ES-I3 (cell line): Measurements from ENCODE around the gene ZNF425.
"Not testable (repeated sequence)": the region's sequence is repeated elsewhere in the genome, so short reads cannot be mapped to it uniquely, and the experiment has no call there.

Experiments
- H3K36me3 ChIP-seq: 2 replicates; pipeline ENCODE4 v1.6.1; 2013; ENCODE audit warnings: mild to moderate bottlenecking, low read length, control low read depth, moderate library complexity; ENCODE audit not compliant: insufficient read depth
- H3K4me1 ChIP-seq: 2 replicates; pipeline ENCODE4 v1.6.1; 2013; ENCODE audit warnings: mild to moderate bottlenecking, control low read depth, low read length; ENCODE audit not compliant: insufficient read depth
- H3K9ac ChIP-seq: 2 replicates; pipeline ENCODE4 v1.6.1; 2013; ENCODE audit warnings: low read depth, mild to moderate bottlenecking, low read length, moderate library complexity
- H3K9me3 ChIP-seq: 2 replicates; pipeline ENCODE4 v1.6.1; 2013; ENCODE audit warnings: mild to moderate bottlenecking, low read length, moderate library complexity; ENCODE audit not compliant: control insufficient read depth, insufficient read depth

ZNF425 gene

DNA sequence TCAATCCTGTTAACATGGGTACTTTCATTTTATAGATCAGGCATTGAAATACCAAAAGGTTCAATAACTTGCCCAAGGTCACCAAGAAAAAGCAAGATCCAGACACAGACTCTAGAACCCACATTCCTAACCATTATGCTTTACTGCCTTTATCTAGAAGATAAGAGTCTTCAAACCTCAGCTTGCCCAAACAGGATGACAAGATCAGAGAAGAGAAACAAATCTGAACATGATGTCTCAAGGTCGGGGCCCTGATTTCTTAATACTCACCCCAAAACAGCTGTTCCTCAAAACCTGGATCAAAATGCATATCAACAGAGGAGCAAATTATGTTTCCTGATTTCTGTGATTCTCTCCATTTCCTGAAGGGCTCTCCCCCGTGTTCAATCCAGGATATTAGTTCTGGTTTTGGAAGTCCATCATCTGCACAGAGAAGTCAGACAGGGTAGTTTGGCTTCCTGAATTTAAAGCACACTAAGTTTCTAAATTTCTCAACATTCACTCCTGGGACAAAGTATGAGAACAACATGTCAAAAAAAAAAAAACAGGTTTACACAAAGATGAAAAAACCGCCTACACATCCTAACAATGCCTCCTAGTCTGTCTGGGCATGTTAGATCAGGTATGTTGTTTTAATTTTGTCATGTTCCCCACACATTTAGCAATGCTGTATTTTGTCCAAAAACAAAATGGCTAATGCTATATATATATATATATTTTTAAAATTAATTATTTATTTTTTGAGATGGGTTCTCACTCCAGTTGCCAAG is 51.8 kb downstream of the ZNF425 start:
- Histone ChIP-seq H3K36me3 (peaks cover 15% of the 10 kb centered on the region; the same call in 1 of the 2 replicates), H3K9ac (no peak overlapping the region), H3K9me3 (no peaks in the 10 kb centered on the region), H3K4me1 (0 out of 2 replicates have a peak, but pooled peaks cover 5% of the 10 kb centered on the region)

DNA sequence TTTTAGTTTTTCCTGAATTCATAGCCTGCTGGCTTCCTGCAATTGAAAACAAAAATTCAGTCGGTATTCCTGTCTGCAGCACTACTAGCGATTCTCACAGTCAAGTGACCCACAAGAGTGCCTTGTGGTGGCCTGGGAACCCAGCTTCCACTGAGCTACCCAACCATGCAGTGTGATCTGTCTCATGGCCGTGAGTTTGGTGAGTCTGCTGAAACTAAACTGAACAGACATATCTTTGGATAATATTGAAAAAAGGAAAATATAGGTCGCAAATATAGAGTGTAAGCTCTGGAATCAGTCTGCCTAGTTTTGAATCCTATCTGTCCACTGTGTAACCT is 53.7 kb downstream of the ZNF425 start:
- H3K9me3 ChIP-seq = no peaks in the 10 kb centered on the region
- H3K4me1 ChIP-seq = 0 out of 2 replicates have a peak, but pooled peaks cover 5% of the 10 kb centered on the region
- H3K9ac ChIP-seq = peak overlapping the region; percentile 23; the same call in 1 of the 2 replicates
- H3K36me3 ChIP-seq = peaks cover 15% of the 10 kb centered on the region; the same call in 1 of the 2 replicates

DNA sequence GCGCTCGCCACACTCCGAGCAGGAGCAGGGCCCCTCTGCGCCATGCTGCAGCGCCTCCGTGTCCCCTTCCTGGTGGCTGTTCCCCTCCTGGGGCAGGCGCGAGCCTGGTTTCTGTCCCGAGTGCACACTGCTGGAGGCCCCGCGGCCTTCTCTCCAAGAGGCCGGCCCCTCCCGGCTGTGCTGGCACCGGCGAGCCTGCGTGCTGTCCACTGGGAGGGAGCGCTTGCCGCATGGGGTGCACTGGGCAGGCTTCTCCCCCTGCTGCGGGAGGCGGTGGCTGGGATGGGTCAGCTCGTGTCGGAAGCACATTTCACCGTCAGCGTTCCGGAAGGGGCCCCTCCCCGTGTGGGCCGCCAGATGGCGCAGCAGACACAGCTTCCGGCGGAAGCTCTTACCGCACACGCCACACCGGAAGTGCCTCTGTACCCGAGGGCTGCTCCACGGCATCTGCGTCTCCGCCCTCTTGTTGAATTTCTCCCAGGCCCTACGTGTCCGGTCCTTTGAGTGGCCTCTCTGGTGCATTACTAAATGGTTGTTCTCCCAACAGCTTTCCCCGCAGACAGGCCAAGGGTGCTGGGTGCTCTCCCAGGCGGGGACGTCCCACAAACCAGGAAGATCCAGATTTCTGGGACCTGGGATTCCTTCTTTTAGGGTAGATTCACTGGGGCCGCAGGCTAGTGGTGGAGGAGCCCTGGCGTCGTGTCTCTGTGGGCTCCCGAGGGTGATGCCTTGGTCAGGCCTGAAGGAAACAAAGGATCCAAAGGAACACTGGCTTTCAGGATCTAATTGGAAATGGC is 54.3 kb downstream of the ZNF425 start:
- Histone ChIP-seq H3K9ac (peak overlapping the region; percentile 23; the same call in 1 of the 2 replicates), H3K4me1 (0 out of 2 replicates have a peak, but pooled peaks cover 5% of the 10 kb centered on the region), H3K9me3 (no peaks in the 10 kb centered on the region), H3K36me3 (peaks cover 15% of the 10 kb centered on the region; the same call in 1 of the 2 replicates)

DNA sequence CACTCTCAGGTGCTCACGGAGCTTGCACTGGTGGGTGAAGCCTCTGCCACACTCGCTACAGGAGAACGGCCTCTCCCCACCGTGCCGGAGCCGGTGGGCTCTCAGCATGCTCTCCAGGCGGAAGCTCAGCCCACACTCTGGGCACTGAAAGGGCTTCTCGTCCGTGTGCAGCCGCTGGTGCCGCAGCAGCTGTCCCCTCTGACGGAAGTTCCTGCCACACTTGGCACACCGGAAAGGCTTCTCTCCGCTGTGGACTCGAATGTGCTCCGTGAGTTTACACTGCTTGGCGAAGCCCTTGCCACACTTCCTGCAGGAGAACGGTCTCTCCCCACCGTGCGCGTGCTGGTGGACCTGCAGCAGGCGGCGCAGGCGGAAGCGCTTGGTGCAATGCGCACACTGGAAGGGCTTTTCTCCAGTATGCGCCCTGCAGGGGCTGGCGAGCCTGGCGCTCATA is 54.9 kb downstream of the ZNF425 start:
- H3K36me3 ChIP-seq = peaks cover 15% of the 10 kb centered on the region; the same call in 1 of the 2 replicates
- peak overlapping the region; percentile 23; the same call in 1 of the 2 replicates for H3K9ac ChIP-seq
- H3K4me1 ChIP-seq = 0 out of 2 replicates have a peak, but pooled peaks cover 5% of the 10 kb centered on the region
- H3K9me3 ChIP-seq = no peaks in the 10 kb centered on the region

DNA sequence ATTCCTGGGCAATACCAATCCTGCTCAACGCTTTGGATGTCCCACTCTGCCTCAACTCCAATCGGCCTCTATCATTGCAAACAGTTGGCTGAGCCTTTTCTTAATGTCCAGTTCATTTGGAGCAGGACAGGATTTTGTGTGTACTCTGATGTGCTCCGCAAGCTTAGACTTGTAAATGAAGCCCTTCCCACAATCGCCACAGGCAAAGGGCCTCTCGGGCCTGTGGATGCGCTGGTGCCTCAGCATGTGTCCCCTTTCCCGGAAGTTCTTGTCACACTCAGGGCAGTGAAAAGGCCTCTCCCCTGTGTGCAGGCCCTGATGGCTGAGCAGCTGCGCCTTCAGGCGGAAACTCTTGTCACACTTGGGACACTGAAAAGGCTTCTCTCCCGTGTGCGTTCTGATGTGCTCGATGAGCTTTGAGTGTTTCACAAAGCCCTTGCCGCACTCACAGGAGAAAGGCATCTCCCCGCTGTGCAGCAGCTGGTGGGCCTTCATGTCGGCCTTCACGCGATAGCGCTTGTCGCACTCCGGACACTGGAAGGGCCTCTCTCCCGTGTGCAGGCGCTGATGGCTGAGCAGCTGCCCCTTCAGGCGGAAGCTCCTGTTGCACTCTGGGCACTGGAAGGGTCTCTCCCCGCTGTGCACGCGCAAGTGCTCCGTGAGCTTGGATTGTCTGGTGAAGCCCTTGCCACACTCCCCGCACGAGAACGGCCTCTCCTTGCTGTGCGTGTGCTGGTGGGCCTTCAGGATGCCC is 55.6 kb downstream of the ZNF425 start:
- Histone ChIP-seq H3K9ac (no peak overlapping the region; the same call in 1 of the 2 replicates), H3K9me3 (no peaks in the 10 kb centered on the region), H3K36me3 (peaks cover 15% of the 10 kb centered on the region; the same call in 1 of the 2 replicates), H3K4me1 (0 out of 2 replicates have a peak, but pooled peaks cover 5% of the 10 kb centered on the region)

DNA sequence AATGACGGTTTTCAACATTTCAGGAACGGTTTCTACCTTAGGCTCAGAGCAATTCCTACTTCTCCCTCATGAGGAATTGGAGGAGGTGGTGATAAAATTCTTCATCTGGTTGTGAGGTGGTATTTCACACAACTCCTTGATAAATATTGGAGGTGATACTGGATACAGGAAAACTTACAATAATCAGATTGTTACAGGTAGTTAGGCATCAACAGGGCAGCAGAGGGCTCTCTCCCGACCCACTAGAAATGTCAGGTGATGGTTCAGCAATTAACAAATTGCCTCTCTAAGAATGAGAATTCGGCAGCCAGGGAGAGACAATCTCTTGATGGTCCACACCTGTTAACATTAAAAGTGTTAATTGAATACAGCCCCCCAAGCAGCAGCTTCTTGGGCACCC is 58.3 kb downstream of the ZNF425 start:
- Histone ChIP-seq H3K9me3 (no peaks in the 10 kb centered on the region), H3K4me1 (0 out of 2 replicates have a peak, but pooled peaks cover 5% of the 10 kb centered on the region), H3K36me3 (peaks cover 15% of the 10 kb centered on the region; the same call in 1 of the 2 replicates), H3K9ac (no peak overlapping the region)

DNA sequence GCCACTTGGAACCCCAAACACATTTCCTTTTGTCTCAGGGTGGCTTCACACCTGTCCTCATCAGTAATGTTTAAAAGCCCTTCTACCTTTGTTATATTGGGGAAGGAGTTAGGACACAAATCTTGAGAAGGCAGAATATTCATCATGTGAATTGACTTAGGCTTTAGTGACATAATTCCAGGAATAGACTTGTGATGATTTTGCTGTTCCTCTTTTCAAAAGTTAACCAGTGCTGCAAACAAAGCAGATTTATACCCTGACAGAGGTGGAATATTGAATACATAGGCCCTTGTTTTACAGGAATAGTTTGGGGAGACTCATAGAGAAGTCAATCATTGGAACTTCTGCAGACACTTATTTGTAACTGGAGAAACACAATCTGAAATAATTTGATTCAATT is 62.6 kb downstream of the ZNF425 start:
- H3K9me3 ChIP-seq = no peaks in the 10 kb centered on the region
- no peaks in the 10 kb centered on the region for H3K36me3 ChIP-seq
- no peak overlapping the region for H3K9ac ChIP-seq
- no peaks in the 10 kb centered on the region for H3K4me1 ChIP-seq

DNA sequence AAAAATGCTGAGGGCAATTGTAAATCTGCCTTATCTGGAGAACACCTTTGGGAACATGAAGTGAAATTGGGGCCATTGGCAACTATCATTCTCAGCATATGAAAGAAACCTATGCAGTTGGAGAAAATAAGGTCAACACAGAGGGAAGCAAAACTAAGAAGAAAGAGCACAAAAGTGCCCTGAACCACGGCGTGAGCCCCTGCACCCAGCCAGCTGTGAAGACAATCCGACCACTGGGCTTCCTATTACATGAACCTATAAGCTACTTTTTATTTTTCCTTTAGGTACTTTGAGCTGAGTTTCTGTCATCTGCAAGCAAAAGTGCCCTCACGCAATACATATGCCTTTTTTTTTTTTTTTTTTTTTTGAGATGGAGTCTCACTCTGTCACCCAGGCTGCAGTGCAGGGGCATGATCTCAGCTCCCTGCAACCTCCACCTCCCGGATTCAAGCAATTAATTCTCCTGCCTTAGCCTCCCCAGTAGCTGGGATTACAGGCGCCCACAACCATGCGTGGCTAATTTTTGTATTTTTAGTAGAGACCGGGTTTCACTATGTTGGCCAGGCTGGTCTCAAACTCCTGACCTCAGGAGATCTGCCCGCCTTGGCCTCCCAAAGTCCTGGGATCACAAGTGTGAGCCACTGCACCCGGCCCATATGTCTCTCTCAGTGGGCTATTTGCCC is 63.8 kb downstream of the ZNF425 start:
- H3K9me3 ChIP-seq, H3K36me3 ChIP-seq, H3K4me1 ChIP-seq, H3K9ac ChIP-seq: not testable (repeated sequence)

DNA sequence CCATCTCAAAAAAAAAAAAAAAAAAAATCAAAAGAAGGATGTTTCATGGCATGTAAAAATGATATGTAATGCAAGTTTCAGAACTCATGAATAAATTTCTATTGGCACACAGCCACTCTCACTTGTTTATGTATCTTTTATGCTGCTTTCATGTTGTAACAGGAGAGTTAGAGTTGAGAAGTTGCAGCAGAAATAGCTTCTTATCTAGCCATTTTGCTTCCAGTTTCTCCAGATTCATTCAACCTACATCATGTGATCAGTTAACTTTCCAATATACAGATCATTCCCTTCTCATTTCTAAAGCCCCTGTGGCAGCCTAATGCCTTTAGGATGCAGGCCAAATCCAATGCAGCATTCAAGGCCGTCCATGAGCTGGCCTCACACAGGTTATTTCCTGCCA is 66.0 kb downstream of the ZNF425 start:
- H3K9ac ChIP-seq = no peak overlapping the region
- H3K36me3 ChIP-seq = no peaks in the 10 kb centered on the region
- H3K4me1 ChIP-seq = no peaks in the 10 kb centered on the region
- no peaks in the 10 kb centered on the region for H3K9me3 ChIP-seq

DNA sequence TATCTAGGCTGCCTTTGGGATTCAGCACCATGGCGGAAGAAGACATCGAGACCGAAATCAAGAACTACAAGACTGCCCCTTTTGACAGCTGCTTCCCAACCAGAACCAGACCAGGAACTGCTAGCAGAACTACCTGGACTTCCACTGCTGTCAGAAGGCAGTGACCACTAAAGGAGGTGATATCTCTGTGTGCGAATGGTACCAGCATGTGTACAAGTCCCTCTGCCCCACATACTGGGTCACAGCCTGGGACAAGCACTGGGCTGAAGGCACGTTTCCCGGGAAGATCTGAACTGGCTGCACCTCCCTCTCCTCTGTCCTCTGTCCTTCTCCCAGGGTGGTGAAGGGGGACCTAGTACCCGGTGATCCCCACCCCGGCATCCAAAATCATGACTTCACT is 72.2 kb downstream of the ZNF425 start:
- no peak overlapping the region for H3K9ac ChIP-seq
- no peaks in the 10 kb centered on the region for H3K4me1 ChIP-seq
- H3K9me3 ChIP-seq = peaks cover 2% of the 10 kb centered on the region; the same call in 1 of the 2 replicates
- no peaks in the 10 kb centered on the region for H3K36me3 ChIP-seq

DNA sequence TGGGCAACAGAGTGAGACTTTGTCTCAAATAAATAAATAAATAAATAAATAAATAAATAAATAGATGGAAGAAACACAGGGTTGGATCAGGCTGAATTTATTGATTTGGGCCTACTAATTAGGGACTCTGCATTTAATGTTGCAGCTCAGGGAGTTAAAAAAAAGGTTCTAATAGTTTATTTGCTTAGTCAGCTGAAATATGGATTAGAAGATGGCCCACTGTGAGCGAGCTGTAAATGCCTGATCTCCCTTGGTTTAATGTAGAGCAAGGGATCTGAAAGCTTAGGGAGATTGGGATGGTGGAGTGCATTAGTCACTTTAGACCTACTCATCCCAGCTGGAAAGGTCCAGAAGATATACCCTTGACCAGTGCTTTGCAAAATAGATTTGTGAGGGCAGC is 72.7 kb downstream of the ZNF425 start:
- no peak overlapping the region for H3K9ac ChIP-seq
- peaks cover 2% of the 10 kb centered on the region; the same call in 1 of the 2 replicates for H3K9me3 ChIP-seq
- no peaks in the 10 kb centered on the region for H3K36me3 ChIP-seq
- H3K4me1 ChIP-seq = no peaks in the 10 kb centered on the region
